Fibroblast of skin of abdomen (primary cell): ENCODE measurements around the gene FDXACB1.
"Not testable (repeated sequence)": the region's sequence is repeated elsewhere in the genome, so short reads cannot be mapped to it uniquely, and the experiment has no call there.

Experiments used
- DNase-seq: peaks from one replicate; pipeline ENCODE4 v3.0.0-alpha.2; 2013

Gene FDXACB1

DNA sequence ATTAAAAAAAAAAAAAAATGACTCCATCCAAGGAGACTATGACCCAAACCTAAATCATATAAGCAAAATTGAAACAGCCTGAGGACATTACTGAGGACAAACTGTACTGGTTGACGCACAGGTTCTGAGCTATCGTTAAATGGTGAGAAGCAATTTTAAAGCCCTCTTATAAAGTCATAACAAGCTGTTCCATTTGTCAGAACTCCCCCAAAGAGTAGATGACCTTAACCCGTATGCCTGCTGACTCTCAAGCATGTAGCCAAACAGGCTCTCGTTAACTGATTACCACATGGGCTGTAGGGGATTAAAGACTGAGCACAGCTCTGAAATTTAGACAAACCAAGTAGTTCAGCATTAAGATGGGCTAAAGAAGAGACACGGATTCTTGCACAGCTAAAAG lies 30.4 kb upstream of the FDXACB1 start:
- DNase-seq, result no peak

- no peak for DNase-seq
Measured at GRCh38 chr11:111908639-111909305, 29.8 kb upstream of the FDXACB1 start.

GRCh38 chr11:111906680-111907079 lies 27.7 kb upstream of the FDXACB1 start:
- DNase-seq, result no peak

DNA sequence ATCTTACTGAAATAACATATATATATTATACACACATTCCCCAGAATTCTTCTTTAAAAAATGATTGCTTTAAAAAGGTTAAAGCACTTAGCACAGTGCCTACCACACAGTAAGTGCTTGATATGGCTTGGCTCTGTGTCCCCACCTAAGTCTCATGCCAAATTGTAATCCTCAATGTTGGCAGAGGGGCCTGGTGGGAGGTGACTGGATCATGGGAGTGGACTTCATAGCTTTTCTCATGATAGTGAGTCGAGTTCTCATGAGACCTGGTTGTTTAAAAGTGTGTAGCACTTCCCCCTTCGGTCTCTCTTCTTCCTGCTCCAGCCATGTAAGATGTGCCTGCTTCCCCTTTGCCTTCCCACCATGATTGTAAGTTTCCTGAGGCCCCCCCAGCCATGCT lies 26.4 kb upstream of the FDXACB1 start:
- peak; percentile 40 for DNase-seq

- no peak for DNase-seq
Measured at GRCh38 chr11:111886844-111887243, 7.9 kb upstream of the FDXACB1 start.

GRCh38 chr11:111886032-111886431 lies 7.1 kb upstream of the FDXACB1 start:
- no peak for DNase-seq

DNA sequence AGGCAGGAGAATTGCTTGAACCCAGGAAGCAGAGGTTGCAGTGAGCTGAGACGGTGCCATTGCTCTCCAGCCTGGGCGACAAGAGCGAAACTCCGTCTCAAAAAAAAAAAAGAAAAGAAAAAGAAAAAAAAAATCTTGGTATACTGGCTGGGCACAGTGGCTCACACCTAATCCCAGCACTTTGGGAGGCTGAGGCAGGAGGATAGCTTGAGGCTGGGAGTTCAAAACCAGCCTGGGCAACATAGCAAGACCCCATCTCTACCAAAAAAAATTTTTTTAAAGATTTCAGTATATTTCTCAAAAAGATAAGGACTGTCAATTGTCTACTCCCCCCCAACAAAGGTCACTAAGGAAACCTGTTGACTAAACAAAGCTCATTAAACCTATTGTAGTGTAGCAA lies 6.1 kb upstream of the FDXACB1 start:
- not testable (repeated sequence) for DNase-seq

DNA sequence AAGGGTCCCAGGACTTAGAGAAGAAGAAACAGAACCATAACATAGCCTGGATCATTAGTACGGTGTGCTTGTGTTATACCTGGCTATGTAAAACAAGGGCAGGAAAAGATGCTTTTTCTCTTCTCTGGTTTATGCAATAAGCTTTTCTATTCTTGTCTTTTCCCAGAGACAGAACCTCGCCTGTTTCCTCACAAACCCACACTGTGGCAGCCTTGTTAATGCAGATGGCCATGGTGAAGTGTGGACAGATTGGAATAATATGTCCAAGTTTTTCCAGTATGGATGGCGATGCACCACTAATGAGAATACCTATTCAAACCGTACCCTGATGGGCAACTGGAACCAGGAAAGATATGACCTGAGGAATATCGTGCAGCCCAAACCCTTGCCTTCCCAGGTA lies 3.2 kb upstream of the FDXACB1 start:
- no peak for DNase-seq

DNA sequence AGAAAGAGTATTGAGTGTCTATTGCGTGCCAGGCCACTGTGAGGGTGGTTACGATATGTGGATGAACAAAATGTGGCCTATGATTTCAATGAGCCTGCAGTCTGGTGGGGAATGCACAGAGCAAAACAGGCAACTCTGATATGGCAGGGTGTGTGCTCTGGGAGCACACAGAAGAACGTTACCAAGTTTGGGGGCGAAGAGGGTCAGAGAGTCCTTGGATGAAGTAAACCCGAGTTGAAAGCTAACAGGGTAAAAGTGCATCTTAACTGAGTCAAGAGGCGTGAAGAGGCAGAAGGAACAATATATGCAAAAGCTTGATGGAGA lies 634 bp upstream of the FDXACB1 start:
- DNase-seq, result no peak

- DNase-seq, result peak; percentile 31
Measured at GRCh38 chr11:111878385-111878848, 548 bp downstream of the FDXACB1 start.

DNA sequence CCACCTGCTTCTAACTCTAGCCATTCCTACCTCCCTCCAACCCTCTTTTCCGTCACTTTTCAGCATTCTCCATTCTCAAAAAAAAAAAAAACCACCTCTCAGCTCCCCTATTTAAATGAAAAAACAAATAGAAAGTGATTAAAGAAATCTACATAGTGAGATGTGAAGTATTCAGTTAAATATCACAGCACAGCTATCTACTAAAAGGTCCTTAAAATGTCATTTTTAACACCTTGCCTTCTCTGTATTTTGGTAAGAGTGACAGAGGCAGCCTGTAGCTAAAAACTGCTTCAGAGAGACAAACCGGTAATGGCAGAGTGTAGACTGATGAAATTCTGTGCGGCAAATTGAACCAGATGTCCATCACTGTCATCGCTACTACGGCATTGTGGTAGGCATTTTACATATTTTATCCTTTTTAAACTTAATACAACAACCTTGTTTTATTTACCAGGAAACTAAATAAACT lies 7.2 kb downstream of the FDXACB1 start:
- no peak for DNase-seq

- peak; percentile 87 for DNase-seq
Measured at GRCh38 chr11:111870886-111871692, 7.9 kb downstream of the FDXACB1 start, which contains the start of gene ALG9. TSS of gene ALG9 (minus strand) at chr11:111871581. CDS start at chr11:111871482, 99 bp downstream.

DNA sequence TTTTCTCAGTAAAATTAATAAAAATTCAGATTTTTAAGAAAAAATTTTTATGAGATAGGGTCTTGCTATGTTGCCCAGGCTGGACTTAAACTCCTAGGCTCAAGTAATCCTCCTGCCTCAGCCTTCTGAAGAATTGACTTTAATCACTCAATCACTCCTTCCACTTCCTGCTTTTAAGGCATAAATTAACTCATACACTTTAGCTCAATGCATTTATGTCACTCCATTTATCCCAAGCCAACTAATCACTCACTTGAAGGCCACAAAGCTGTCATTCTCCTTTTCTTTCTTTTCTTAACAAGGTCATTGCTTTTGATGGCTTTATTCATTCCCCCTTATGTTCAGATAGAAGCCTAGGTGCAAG lies 8.5 kb downstream of the FDXACB1 start:
- no peak for DNase-seq

DNA sequence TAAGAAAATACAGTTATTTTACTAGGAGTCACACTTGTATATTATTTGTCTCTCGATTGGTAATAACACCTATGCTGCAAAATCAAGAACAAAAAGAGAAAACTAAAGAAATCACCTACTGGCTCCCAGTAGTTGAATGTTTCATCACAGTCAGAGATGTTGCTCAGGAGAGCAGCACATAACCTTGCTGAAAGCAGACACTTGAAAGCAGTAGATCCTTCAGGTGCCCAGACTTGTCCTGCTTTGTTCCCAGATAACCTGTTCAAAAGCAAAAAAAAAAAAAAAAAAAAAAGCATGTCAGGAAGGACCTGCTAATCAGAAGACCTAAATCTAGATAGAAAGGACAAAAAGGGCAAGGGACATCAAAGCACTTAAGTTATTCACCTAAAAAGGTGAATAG lies 8.9 kb downstream of the FDXACB1 start:
- DNase-seq, result no peak

- no peak for DNase-seq
Measured at GRCh38 chr11:111860257-111860656, 18.7 kb downstream of the FDXACB1 start.

- no peak for DNase-seq
Measured at GRCh38 chr11:111855506-111855905, 23.5 kb downstream of the FDXACB1 start.

GRCh38 chr11:111852103-111852502 lies 26.9 kb downstream of the FDXACB1 start:
- DNase-seq, result no peak

DNA sequence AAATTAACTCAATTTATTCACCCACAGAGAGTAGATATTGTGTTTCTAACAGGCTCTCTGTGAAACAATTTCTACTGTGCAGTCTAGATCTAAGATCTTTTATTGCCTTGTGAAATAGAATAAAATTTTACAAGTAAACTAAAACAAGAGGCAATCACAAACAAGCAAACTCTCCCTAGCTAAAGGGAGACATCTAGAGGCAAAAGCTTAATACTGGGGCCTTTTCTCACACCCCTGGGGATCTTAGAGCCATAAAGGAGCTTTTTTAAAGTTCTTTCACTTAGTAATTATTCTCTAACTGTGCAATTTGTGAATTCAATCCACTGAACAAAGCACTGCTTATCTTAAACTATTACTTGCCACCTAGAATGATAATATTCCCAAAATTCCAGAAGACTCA lies 27.3 kb downstream of the FDXACB1 start:
- peak; percentile 14 for DNase-seq

GRCh38 chr11:111851067-111851466 lies 27.9 kb downstream of the FDXACB1 start:
- DNase-seq, result no peak

- DNase-seq, result no peak
Measured at GRCh38 chr11:111849631-111850030, 29.3 kb downstream of the FDXACB1 start.

- DNase-seq, result peak; percentile 76
Measured at GRCh38 chr11:111846636-111847035, 32.3 kb downstream of the FDXACB1 start.

DNA sequence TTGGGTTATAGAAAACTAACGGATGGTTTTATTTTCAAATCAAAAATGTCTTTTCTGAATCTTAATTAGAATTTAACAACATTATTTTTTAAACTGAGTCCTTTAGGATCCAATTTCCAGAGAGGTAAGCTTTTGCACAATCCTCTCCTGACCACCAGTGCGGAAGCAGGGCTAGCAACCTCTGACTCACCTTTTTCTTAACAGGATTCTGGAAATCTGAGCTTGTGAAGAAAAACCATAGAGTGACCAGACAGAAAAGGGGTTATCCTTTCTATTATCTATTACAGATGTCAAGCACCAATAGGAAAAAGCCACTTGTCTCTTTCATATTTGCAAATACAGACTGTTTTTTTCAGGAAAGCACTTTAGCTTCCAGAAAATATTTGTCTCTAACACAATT lies 32.9 kb downstream of the FDXACB1 start:
- peak; percentile 38 for DNase-seq

GRCh38 chr11:111845276-111846028 lies 33.5 kb downstream of the FDXACB1 start:
- DNase-seq, result peak; percentile 8
